Neural cell (in vitro differentiated cells): Measurements from ENCODE around the gene AS3MT. TPM values are rescaled to one million over a fixed set of nuclear protein-coding genes. Genes with fewer than 3 reads are reported as not detected.
"Not testable (repeated sequence)": the region's sequence is repeated elsewhere in the genome, so short reads cannot be mapped to it uniquely, and the experiment has no call there.

ENCODE experiments used
- H2AFZ ChIP-seq: fragments of 200-600, 300-800 bp; sonication (generic), shearing (Covaris generic); 2 replicates; pipeline ENCODE4 v1.6.0; 2014; ENCODE audit warnings: low read depth, mild to moderate bottlenecking, antibody characterized with exemption, low read length, moderate library complexity
- H3F3A ChIP-seq: fragments of 200-600 bp; shearing (Covaris generic); 2 replicates; pipeline ENCODE4 v1.6.1; 2016; ENCODE audit warnings: mild to moderate bottlenecking, moderate library complexity, mixed read lengths, antibody characterized with exemption, low read length; ENCODE audit not compliant: insufficient read depth, poor library complexity, severe bottlenecking
- H3K27ac ChIP-seq: fragments of 200-600, 300-800 bp; sonication (generic), shearing (Covaris generic); 2 replicates; pipeline ENCODE4 v1.5.1; 2014; ENCODE audit warnings: mild to moderate bottlenecking, low read length, moderate library complexity
- H3K27me3 ChIP-seq: fragments of 300-800, 200-600 bp; sonication (generic), shearing (Covaris generic); 2 replicates; pipeline ENCODE4 v1.6.0; 2014; ENCODE audit warnings: mild to moderate bottlenecking, low read depth, low read length, moderate library complexity; ENCODE audit not compliant: insufficient read depth
- H3K36me3 ChIP-seq: fragments of 300-800, 200-600 bp; sonication (generic), shearing (Covaris generic); 2 replicates; pipeline ENCODE4 v1.5.1; 2014; ENCODE audit warnings: mild to moderate bottlenecking, antibody characterized with exemption, low read length, moderate library complexity; ENCODE audit not compliant: insufficient read depth
- H3K4me2 ChIP-seq: fragments of 300-800, 200-600 bp; sonication (generic), shearing (Covaris generic); 2 replicates; pipeline ENCODE4 v1.6.0; 2014; ENCODE audit warnings: mild to moderate bottlenecking, low read length
- H3K4me3 ChIP-seq: fragments of 300-800, 200-600 bp; sonication (generic), shearing (Covaris generic); 2 replicates; pipeline ENCODE4 v1.5.1; 2014; ENCODE audit warnings: mild to moderate bottlenecking, low read length, moderate library complexity
- H3K79me2 ChIP-seq: fragments of 200-600 bp; shearing (Covaris generic); replicated peaks from 2 replicates; pipeline ENCODE4 v1.6.0; 2014; ENCODE audit warnings: mild to moderate bottlenecking, low read length, moderate library complexity; ENCODE audit not compliant: insufficient read depth
- H3K9ac ChIP-seq: fragments of 300-800, 200-600 bp; sonication (generic), shearing (Covaris generic); 2 replicates; pipeline ENCODE4 v1.6.1; 2016; ENCODE audit warnings: mild to moderate bottlenecking, low read length, mixed read lengths
- H3K9me2 ChIP-seq: fragments of 200-600 bp; shearing (Covaris generic); 2 replicates; pipeline ENCODE4 v1.6.1; 2016; ENCODE audit warnings: mild to moderate bottlenecking, low read length, mixed read lengths; ENCODE audit not compliant: insufficient read depth
- H3K9me3 ChIP-seq: fragments of 200-600, 300-800 bp; sonication (generic), shearing (Covaris generic); 2 replicates; pipeline ENCODE4 v1.6.1; 2016; ENCODE audit warnings: mild to moderate bottlenecking, mixed run types, low read length, moderate library complexity, mixed read lengths
- H4K20me1 ChIP-seq: fragments of 200-600 bp; shearing (Covaris generic); 2 replicates; pipeline ENCODE4 v1.6.1; 2016; ENCODE audit warnings: mild to moderate bottlenecking, mixed run types; ENCODE audit not compliant: insufficient read depth
- CTCF ChIP-seq: fragments of 450-650 bp; IDR thresholded peaks from 2 replicates; pipeline ENCODE4 v1.5.1; 2014; ENCODE audit warnings: antibody characterized with exemption, mild to moderate bottlenecking, moderate library complexity; ENCODE audit not compliant: poor library complexity, severe bottlenecking
- EP300 ChIP-seq: fragments of 450-650 bp; conservative IDR thresholded peaks from 2 replicates; pipeline ENCODE4 v1.6.1; 2014; ENCODE audit warnings: antibody characterized with exemption, mild to moderate bottlenecking, moderate library complexity; ENCODE audit not compliant: poor library complexity, severe bottlenecking
- MXI1 ChIP-seq: fragments of 450-650 bp; conservative IDR thresholded peaks from 2 replicates; pipeline ENCODE4 v1.6.1; 2014; ENCODE audit warnings: antibody characterized with exemption, mild to moderate bottlenecking; ENCODE audit not compliant: poor library complexity, severe bottlenecking
- POLR2AphosphoS5 ChIP-seq: IDR thresholded peaks from 2 replicates; pipeline ENCODE4 v1.6.1; 2012
- RAD21 ChIP-seq: fragments of 450-650 bp; conservative IDR thresholded peaks from 2 replicates; pipeline ENCODE4 v1.6.1; 2014; ENCODE audit warnings: antibody characterized with exemption, mild to moderate bottlenecking, moderate library complexity
- REST ChIP-seq: IDR thresholded peaks from 2 replicates; pipeline ENCODE4 v1.6.1; 2012; ENCODE audit warnings: borderline replicate concordance
- SMC3 ChIP-seq: fragments of 450-650 bp; conservative IDR thresholded peaks from 2 replicates; pipeline ENCODE4 v1.6.1; 2014; ENCODE audit warnings: antibody characterized with exemption, mild to moderate bottlenecking, moderate library complexity; ENCODE audit not compliant: poor library complexity
- TAF1 ChIP-seq: IDR thresholded peaks from 2 replicates; pipeline ENCODE4 v1.6.1; 2012; ENCODE audit warnings: low read depth
- polyA plus RNA-seq: library from polyadenylated mRNA; depleted of rRNA; stranded (reverse); fragments of >200 nt; gene quantifications from 2 replicates; pipeline ENCODE4 v1.2.3, GENCODE V29; 2014

The AS3MT gene
- polyA plus RNA-seq, 1 donor from 2014 or later, result 17.6 TPM

- H2AFZ ChIP-seq, result no peak overlapping the region
- no peak overlapping the region for H3K9ac ChIP-seq
- no peak overlapping the region for H3K4me2 ChIP-seq
- peaks cover 21% of the 10 kb centered on the region for H3K79me2 ChIP-seq
- no peaks in the 10 kb centered on the region for H3K9me3 ChIP-seq
- H3K9me2 ChIP-seq, result no peaks in the 10 kb centered on the region
- H3F3A ChIP-seq, result no peaks in the 10 kb centered on the region
- no peak overlapping the region for H3K4me3 ChIP-seq
- TF ChIP-seq POLR2AphosphoS5 (no peak), SMC3 (no peak), CTCF (no peak), RAD21 (no peak), REST (no peak), EP300 (no peak), MXI1 (no peak), TAF1 (no peak)
- no peaks in the 10 kb centered on the region for H4K20me1 ChIP-seq
- H3K27me3 ChIP-seq, result no peaks in the 10 kb centered on the region
- no peaks in the 10 kb centered on the region for H3K36me3 ChIP-seq
- H3K27ac ChIP-seq, result no peak overlapping the region
Observed at GRCh38 chr10:102926842-102927241, 57.6 kb downstream of the AS3MT start.

DNA sequence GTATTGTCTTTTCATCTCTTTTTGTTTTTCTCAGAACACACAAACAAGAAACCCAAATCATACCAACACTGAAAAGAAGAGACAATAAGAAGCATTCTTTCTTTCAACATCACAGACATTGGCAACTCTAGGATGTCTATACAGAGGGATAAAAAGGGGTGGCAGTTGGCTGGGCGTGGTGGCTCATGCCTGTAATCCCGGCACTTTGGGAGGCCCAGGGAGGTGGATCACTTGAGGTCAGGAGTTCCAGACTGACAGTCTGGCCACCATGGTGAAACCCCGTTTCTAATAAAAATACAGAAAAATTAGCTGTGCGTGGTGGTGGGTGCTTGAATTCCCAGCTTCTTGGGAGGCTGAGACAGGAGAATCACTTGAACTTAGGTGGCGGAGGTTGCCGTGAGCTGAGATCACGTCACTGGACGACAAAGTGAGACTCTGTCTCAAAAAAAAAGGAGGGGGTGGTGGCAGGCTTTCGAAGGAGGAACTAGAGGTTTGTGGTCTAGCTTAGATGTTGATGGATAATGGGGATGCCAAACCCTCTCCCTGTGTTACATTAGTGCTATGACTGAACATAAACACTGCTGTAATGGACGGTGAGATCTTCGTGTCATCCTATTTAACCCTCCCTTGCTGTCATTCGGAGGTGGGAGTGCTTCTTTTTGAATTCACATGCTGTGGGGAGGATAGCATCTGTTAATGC is 58.2 kb downstream of the AS3MT start:
- Histone ChIP-seq H3K9me3 (no peaks in the 10 kb centered on the region), H3K79me2 (peaks cover 15% of the 10 kb centered on the region), H3K27me3 (no peaks in the 10 kb centered on the region), H3K9me2 (no peaks in the 10 kb centered on the region), H3K9ac (no peak overlapping the region), H3K36me3 (no peaks in the 10 kb centered on the region), H4K20me1 (no peaks in the 10 kb centered on the region), H2AFZ (no peak overlapping the region), H3F3A (no peaks in the 10 kb centered on the region), H3K4me3 (no peak overlapping the region), H3K27ac (no peak overlapping the region), H3K4me2 (no peak overlapping the region)
- no peak for TF ChIP-seq EP300
- TF ChIP-seq CTCF, result no peak
- TF ChIP-seq REST, result no peak
- no peak for TF ChIP-seq MXI1
- no peak for TF ChIP-seq POLR2AphosphoS5

DNA sequence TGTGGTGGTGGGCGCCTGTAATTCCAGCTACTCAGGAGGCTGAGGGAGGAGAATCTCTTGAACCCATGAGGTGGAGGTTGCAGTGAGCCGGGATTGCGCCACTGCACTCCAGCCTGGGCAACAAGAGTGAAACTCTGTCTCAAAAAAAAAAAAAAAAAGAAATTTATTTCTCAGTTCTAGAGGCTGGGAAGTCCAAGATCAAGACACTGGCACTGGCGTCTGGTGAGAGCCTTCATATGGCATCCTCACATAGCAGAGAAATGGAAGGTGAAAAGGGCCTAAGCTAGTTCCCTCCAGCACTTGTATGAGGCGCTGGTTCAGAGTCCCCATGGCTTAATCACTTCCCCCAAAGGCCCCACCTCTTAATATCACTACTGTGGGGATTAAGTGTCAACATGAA is 59.2 kb downstream of the AS3MT start:
- not testable (repeated sequence) for H3F3A ChIP-seq, H3K4me3 ChIP-seq, H2AFZ ChIP-seq, H3K9me2 ChIP-seq, H3K9ac ChIP-seq, H3K9me3 ChIP-seq, H3K79me2 ChIP-seq, H3K4me2 ChIP-seq, H3K27ac ChIP-seq, H4K20me1 ChIP-seq, H3K36me3 ChIP-seq, H3K27me3 ChIP-seq
